GM12892 (cell line): ENCODE measurements around the gene MEGF11.

Experiments used
- DNase-seq: peaks from one replicate; pipeline ENCODE4 v3.0.0; 2011; ENCODE audit not compliant: insufficient read length
- FAIRE-seq: peaks from 2 replicates; lab custom pipeline; 2011; peaks lifted over from hg19 to GRCh38; lab: Jason Lieb, UNC
- POLR2A ChIP-seq: IDR thresholded peaks from 2 replicates; pipeline ENCODE4 v1.6.1; 2011; ENCODE audit warnings: low read depth, low read length, control low read depth
- POLR2AphosphoS5 ChIP-seq: IDR thresholded peaks from 2 replicates; pipeline ENCODE4 v1.6.1; 2011; ENCODE audit warnings: low read depth, low read length, control low read depth
- TAF1 ChIP-seq: IDR thresholded peaks from 2 replicates; pipeline ENCODE4 v1.6.1; 2011; ENCODE audit warnings: low read depth, mild to moderate bottlenecking, control low read depth, low read length, borderline replicate concordance

The MEGF11 gene

GRCh38 chr15:66100761-66101160 lies 152.8 kb downstream of the MEGF11 start:
- FAIRE-seq = no peak
- TF ChIP-seq POLR2A (no peak), TAF1 (no peak), POLR2AphosphoS5 (no peak)

GRCh38 chr15:66099950-66100671 lies 153.4 kb downstream of the MEGF11 start:
- no peak for FAIRE-seq
- no peak for TF ChIP-seq POLR2A

More at GRCh38 chr15:66100761-66101160, 152.8 kb downstream of the MEGF11 start:
- DNase-seq = no peak

GRCh38 chr15:66098022-66098363 lies 155.6 kb downstream of the MEGF11 start:
- FAIRE-seq (no peak), DNase-seq (no peak)
- TF ChIP-seq POLR2A (no peak), POLR2AphosphoS5 (no peak), TAF1 (no peak)

More at GRCh38 chr15:66099950-66100671, 153.4 kb downstream of the MEGF11 start:
- no peak for DNase-seq

- no peak for FAIRE-seq
- no peak for DNase-seq
- TF ChIP-seq POLR2AphosphoS5 (no peak), POLR2A (no peak), TAF1 (no peak)
Observed at GRCh38 chr15:66097151-66098021, 156.2 kb downstream of the MEGF11 start.

- FAIRE-seq = no peak
- DNase-seq = no peak
- TF ChIP-seq POLR2A (no peak), TAF1 (no peak), POLR2AphosphoS5 (no peak)
Observed at GRCh38 chr15:66096688-66097058, 156.9 kb downstream of the MEGF11 start.

- FAIRE-seq = no peak
- DNase-seq = no peak
- no peak for TF ChIP-seq POLR2AphosphoS5
- no peak for TF ChIP-seq POLR2A
- TF ChIP-seq TAF1 = no peak
Observed at GRCh38 chr15:66095871-66096687, 157.5 kb downstream of the MEGF11 start.

GRCh38 chr15:66094331-66094730 lies 159.2 kb downstream of the MEGF11 start:
- FAIRE-seq = no peak
- no peak for DNase-seq
- TF ChIP-seq TAF1 (no peak), POLR2A (no peak), POLR2AphosphoS5 (no peak)

- DNase-seq (no peak), FAIRE-seq (no peak)
- no peak for TF ChIP-seq TAF1
- TF ChIP-seq POLR2A = no peak
- TF ChIP-seq POLR2AphosphoS5 = no peak
Observed at GRCh38 chr15:66092053-66093016, 161.2 kb downstream of the MEGF11 start.

- DNase-seq (no peak), FAIRE-seq (no peak)
- no peak for TF ChIP-seq TAF1
- TF ChIP-seq POLR2A = no peak
- no peak for TF ChIP-seq POLR2AphosphoS5
Observed at GRCh38 chr15:66089509-66089908, 164.0 kb downstream of the MEGF11 start.

GRCh38 chr15:66089049-66089448 lies 164.5 kb downstream of the MEGF11 start:
- FAIRE-seq (no peak), DNase-seq (no peak)
- no peak for TF ChIP-seq POLR2AphosphoS5
- TF ChIP-seq TAF1 = no peak
- TF ChIP-seq POLR2A = no peak

GRCh38 chr15:66085128-66085527 lies 168.4 kb downstream of the MEGF11 start:
- no peak for TF ChIP-seq TAF1
- FAIRE-seq = peak; percentile 40
- no peak for DNase-seq
